Neutrophil (primary cell): Measurements from ENCODE around the gene KCNQ2.

ENCODE experiments used
- H3K27ac ChIP-seq: fragments of 200-600 bp; sonication (generic); 2 replicates; pipeline ENCODE4 v1.5.1; 2016; ENCODE audit warnings: mild to moderate bottlenecking, moderate library complexity
- H3K27me3 ChIP-seq: fragments of 200-600 bp; sonication (generic); 2 replicates; pipeline ENCODE4 v1.6.0; 2016; ENCODE audit warnings: mild to moderate bottlenecking
- H3K36me3 ChIP-seq: fragments of 200-600 bp; sonication (generic); 2 replicates; pipeline ENCODE4 v1.5.1; 2017
- H3K4me1 ChIP-seq, 2 experiments: fragments of 200-600 bp in 1 of 2; sonication (generic) in 1 of 2; 1 replicate in 1 of 2; 2 replicates in 1 of 2; pipeline versions ENCODE4 v1.5.1 to v1.6.1; 2013 to 2016; ENCODE audit warnings: low read depth in 1 of 2, low read length in 1 of 2, mild to moderate bottlenecking in 1 of 2, moderate library complexity in 1 of 2; ENCODE audit not compliant: control insufficient read depth in 1 of 2, insufficient read depth in 1 of 2
- H3K4me3 ChIP-seq, 2 experiments: fragments of 200-600 bp in 1 of 2; sonication (generic) in 1 of 2; 1 replicate in 1 of 2; 2 replicates in 1 of 2; pipeline ENCODE4 v1.5.1; 2013 to 2016; ENCODE audit warnings: low read depth in 1 of 2, low read length in 1 of 2, mild to moderate bottlenecking in 1 of 2, moderate library complexity in 1 of 2
- H3K9me3 ChIP-seq: fragments of 200-600 bp; sonication (generic); 2 replicates; pipeline ENCODE4 v1.5.1; 2016
- TF ChIP-seq, protein P1 (sequence below): fragments of 200-600 bp; sonication (generic); IDR thresholded peaks from 2 replicates; pipeline ENCODE4 v1.5.1; 2016; ENCODE audit warnings: antibody characterized with exemption

Gene KCNQ2

DNA sequence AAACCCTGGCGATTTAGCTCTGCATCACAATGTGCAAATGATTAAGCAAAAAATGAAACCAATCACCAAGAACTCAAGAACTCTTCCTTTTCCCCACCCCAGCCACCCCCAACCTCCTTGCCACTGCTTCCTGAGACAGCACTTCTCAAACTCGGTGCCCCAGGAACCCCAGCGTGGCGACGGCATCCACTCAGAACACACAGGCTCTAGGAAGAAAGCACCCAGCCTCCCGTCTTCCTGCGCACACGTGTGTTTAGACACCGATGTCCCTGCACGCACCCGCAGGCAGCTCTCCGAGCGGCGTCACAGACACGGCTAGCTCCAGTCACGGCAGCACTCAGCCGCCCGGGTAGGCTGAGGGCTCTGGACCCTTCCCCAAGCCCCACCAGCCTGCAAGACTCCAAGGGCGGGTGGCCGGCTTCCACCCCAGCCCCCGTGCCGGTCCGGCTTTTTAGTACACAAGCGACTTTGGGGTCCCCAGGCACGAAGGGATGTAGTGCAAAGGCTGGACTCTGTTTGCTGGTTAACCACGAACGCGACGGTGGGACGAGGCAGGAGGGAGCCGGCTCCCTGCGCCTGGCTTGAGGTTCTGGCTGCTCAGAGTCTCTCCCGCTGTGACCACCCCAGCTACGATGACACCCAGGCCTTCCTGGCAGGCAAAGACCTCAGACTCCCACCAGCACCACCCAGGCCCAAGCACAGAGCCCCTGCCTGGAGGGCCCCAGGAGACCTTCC is 51.9 kb downstream of the KCNQ2 start:
- H3K27ac ChIP-seq: no peak overlapping the region
- H3K27me3 ChIP-seq: no peaks in the 10 kb centered on the region
- TF ChIP-seq, protein P1, sequence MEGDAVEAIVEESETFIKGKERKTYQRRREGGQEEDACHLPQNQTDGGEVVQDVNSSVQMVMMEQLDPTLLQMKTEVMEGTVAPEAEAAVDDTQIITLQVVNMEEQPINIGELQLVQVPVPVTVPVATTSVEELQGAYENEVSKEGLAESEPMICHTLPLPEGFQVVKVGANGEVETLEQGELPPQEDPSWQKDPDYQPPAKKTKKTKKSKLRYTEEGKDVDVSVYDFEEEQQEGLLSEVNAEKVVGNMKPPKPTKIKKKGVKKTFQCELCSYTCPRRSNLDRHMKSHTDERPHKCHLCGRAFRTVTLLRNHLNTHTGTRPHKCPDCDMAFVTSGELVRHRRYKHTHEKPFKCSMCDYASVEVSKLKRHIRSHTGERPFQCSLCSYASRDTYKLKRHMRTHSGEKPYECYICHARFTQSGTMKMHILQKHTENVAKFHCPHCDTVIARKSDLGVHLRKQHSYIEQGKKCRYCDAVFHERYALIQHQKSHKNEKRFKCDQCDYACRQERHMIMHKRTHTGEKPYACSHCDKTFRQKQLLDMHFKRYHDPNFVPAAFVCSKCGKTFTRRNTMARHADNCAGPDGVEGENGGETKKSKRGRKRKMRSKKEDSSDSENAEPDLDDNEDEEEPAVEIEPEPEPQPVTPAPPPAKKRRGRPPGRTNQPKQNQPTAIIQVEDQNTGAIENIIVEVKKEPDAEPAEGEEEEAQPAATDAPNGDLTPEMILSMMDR: no peak
- H3K9me3 ChIP-seq: no peaks in the 10 kb centered on the region
- H3K4me3 ChIP-seq: no peak overlapping the region
- H3K36me3 ChIP-seq: no peaks in the 10 kb centered on the region
- H3K4me1 ChIP-seq: no peaks in the 10 kb centered on the region

DNA sequence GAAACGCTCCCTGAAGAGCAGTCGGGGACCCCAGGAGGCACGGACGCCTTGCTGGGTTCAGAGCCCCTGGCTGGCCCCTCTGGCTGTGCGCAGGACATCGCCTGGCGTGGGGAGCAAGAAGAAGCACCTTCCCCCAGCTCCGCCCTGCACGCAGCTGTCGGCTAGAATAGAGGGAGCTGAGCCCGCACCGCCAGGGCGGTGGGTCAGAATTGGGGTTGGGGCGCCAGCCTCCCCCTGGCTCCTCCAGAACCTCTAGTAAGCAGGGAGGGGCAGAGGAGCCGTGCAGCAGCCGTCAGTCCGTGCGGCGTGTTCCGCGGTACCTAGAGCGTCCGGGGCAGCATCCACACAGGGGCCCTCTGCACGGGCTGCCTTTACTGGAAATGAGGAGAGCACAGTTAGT is 53.2 kb downstream of the KCNQ2 start:
- no peaks in the 10 kb centered on the region for H3K36me3 ChIP-seq
- TF ChIP-seq, protein P1: no peak

DNA sequence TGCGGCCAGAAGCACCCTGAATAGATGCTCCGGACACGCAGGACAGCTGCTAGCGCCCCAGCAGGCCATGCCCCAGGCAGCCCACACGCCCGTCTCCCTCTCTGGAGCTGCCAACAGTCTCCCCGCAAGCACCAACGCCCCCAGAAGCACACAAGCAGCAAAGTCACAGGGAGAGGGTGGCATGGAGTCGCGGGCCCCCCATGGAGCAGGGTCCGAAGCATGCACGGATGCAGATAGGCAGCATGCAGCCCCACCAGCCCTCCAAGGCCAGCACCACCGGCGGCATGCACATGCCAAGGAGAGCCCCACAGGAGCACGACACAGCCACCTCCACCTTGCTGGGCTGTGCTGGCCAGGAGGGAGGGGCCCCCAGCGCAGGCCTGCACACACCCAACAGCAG is 53.8 kb downstream of the KCNQ2 start:
- Histone ChIP-seq H3K4me3 (no peak overlapping the region), H3K36me3 (no peaks in the 10 kb centered on the region), H3K4me1 (no peaks in the 10 kb centered on the region), H3K9me3 (no peaks in the 10 kb centered on the region), H3K27ac (no peak overlapping the region), H3K27me3 (no peaks in the 10 kb centered on the region)
- TF ChIP-seq, protein P1: no peak

More for the DNA sequence above, 53.2 kb downstream of the KCNQ2 start:
- Histone ChIP-seq H3K27ac (no peak overlapping the region), H3K4me1 (no peaks in the 10 kb centered on the region), H3K27me3 (no peaks in the 10 kb centered on the region), H3K4me3 (no peak overlapping the region), H3K9me3 (no peaks in the 10 kb centered on the region)

DNA sequence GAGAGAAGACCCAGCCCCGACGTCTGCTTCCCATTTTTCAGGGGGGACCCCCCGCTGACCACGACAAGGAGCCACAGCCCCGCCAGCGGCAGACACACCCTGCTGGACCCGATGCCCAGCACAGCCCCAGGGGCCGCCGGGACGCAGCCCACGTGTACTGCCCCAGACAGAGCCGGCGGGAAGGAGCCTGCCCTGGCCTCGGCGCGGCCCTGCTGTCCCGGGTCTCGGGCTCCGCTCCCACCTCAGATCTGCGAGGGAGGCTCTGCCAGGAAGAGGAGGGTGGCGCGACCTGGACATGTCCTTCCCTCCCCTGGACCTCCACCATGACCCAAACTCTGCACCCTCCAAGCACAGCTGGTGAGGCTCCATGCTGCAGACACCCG is 54.7 kb downstream of the KCNQ2 start:
- H3K4me1 ChIP-seq: no peaks in the 10 kb centered on the region
- no peaks in the 10 kb centered on the region for H3K36me3 ChIP-seq
- no peak overlapping the region for H3K4me3 ChIP-seq
- H3K27me3 ChIP-seq: no peaks in the 10 kb centered on the region
- no peak overlapping the region for H3K27ac ChIP-seq
- TF ChIP-seq, protein P1: no peak
- no peaks in the 10 kb centered on the region for H3K9me3 ChIP-seq

DNA sequence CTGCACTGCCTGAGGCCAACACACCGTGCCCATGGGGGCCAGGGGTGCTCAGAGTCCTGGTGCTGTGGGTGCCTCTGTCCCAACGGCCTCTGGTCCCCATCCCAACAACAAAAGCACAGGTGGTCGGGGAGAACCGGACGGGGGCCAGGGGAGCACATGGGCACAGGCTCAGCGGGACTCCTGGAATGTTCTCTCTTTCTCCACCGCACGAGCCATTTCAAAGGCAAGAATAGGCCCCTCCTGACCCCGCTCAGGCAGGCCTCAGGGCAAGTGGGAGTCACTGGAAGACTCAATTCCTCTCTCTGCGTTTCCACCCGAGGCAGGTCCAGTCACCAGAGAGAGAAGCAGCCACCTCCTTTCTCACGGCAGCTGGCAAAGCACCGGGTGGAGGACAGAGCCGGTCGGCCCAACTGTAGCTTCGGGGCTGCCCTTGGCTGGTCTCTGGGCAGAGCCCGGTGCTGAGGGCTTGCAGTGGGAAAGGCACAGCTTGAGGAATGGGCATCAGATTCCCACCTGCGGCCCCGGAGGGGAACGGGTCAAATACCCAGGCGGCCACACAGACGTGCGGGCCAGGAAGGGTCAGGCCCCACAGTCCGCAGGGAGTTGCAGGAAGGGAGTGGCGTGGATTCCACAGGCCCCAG is 55.2 kb downstream of the KCNQ2 start:
- no peaks in the 10 kb centered on the region for H3K36me3 ChIP-seq
- no peaks in the 10 kb centered on the region for H3K27me3 ChIP-seq
- TF ChIP-seq, protein P1: no peak
- H3K4me1 ChIP-seq: no peaks in the 10 kb centered on the region
- H3K9me3 ChIP-seq: no peaks in the 10 kb centered on the region
- H3K4me3 ChIP-seq: no peak overlapping the region
- no peak overlapping the region for H3K27ac ChIP-seq
